B cell (primary cell): ENCODE measurements around the gene UBR3.

ENCODE experiments used
- EZH2 ChIP-seq: IDR thresholded peaks from 2 replicates; pipeline ENCODE4 v1.6.1; 2012; ENCODE audit warnings: borderline replicate concordance, low read depth, mild to moderate bottlenecking, moderate library complexity, low read length; ENCODE audit not compliant: insufficient read depth, poor library complexity, severe bottlenecking
- TF ChIP-seq, protein P1 (sequence below): fragments of 200-600 bp; IDR thresholded peaks from one replicate; pipeline ENCODE4 v1.8.0; 2022; ENCODE audit warnings: antibody characterized with exemption, mild to moderate bottlenecking

DNA sequence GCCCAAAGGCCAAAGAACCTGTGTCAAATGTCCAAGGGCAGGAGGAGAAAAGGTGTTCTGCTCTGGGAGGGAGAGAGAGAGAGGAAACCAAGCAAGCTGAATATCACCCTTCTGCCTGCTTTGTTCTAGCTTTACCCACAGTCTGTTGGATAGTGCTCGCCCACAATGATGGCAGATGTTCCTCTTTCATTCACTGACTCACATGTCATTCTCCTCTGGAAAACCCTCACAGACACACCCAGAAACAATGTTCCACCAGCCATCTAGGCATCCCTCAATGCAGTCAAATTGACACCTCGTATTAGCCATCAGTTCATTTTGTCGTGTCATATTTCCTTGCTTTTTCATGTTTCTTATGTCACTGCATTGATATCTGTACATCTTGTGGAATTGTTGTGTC is 150.3 kb downstream of the UBR3 start:
- TF ChIP-seq, protein P1, sequence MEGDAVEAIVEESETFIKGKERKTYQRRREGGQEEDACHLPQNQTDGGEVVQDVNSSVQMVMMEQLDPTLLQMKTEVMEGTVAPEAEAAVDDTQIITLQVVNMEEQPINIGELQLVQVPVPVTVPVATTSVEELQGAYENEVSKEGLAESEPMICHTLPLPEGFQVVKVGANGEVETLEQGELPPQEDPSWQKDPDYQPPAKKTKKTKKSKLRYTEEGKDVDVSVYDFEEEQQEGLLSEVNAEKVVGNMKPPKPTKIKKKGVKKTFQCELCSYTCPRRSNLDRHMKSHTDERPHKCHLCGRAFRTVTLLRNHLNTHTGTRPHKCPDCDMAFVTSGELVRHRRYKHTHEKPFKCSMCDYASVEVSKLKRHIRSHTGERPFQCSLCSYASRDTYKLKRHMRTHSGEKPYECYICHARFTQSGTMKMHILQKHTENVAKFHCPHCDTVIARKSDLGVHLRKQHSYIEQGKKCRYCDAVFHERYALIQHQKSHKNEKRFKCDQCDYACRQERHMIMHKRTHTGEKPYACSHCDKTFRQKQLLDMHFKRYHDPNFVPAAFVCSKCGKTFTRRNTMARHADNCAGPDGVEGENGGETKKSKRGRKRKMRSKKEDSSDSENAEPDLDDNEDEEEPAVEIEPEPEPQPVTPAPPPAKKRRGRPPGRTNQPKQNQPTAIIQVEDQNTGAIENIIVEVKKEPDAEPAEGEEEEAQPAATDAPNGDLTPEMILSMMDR, result no peak
- TF ChIP-seq EZH2, result no peak
